H1 (cell line): ENCODE measurements around the gene CYP4V2. TPM values are rescaled to one million over a fixed set of nuclear protein-coding genes. Genes with fewer than 3 reads are reported as not detected.
"Not testable (repeated sequence)": the region's sequence is repeated elsewhere in the genome, so short reads cannot be mapped to it uniquely, and the experiment has no call there.

Source experiments
- CTCF ChIA-PET: fragments of 300-600 bp; sonication (Branson Sonifier 250); formaldehyde crosslinking; loops from one replicate; lab custom pipeline; 2021; ENCODE audit not compliant: partially characterized antibody; lab: Charles Lee
- POLR2A ChIA-PET: fragments of 300-600 bp; sonication (Branson Sonifier 250); formaldehyde crosslinking; loops from one replicate; lab custom pipeline; 2021; ENCODE audit warnings: inconsistent platforms; ENCODE audit not compliant: partially characterized antibody; lab: Charles Lee
- DNase-seq, 2 experiments: peaks; one replicate each; pipeline versions ENCODE4 v3.0.0 to v3.0.0-alpha.2; 2010 to 2022; ENCODE audit warnings: low spot score in 2 of 2, low read depth in 1 of 2, mixed read lengths in 1 of 2
- FAIRE-seq: peaks from 2 replicates; lab custom pipeline; 2011; peaks lifted over from hg19 to GRCh38; lab: Jason Lieb, UNC
- H2AFZ ChIP-seq: 2 replicates; pipeline ENCODE4 v1.8.1; 2012; ENCODE audit warnings: low read length, inconsistent platforms
- H2AK5ac ChIP-seq: 2 replicates; pipeline ENCODE4 v1.6.1; 2013; ENCODE audit warnings: low read depth, low read length
- H2BK120ac ChIP-seq: replicated peaks from 2 replicates; pipeline ENCODE3; 2013; ENCODE audit warnings: low read depth, low read length, inconsistent platforms
- H2BK12ac ChIP-seq: 2 replicates; pipeline ENCODE4 v1.6.1; 2013; ENCODE audit warnings: low read depth, low read length
- H2BK15ac ChIP-seq: 2 replicates; pipeline ENCODE4 v1.6.1; 2013; ENCODE audit warnings: low read length
- H2BK20ac ChIP-seq: 2 replicates; pipeline ENCODE4 v1.6.1; 2013; ENCODE audit warnings: low read length
- H2BK5ac ChIP-seq: 2 replicates; pipeline ENCODE4 v1.6.1; 2013; ENCODE audit warnings: low read depth, low read length
- H3K14ac ChIP-seq: 2 replicates; pipeline ENCODE4 v1.6.1; 2013; ENCODE audit warnings: inconsistent platforms; ENCODE audit not compliant: insufficient read length
- H3K18ac ChIP-seq: 2 replicates; pipeline ENCODE4 v1.6.1; 2013; ENCODE audit warnings: low read length; ENCODE audit errors: extremely low read depth
- H3K23ac ChIP-seq: 2 replicates; pipeline ENCODE4 v1.6.1; 2013; ENCODE audit warnings: inconsistent platforms; ENCODE audit not compliant: insufficient read length
- H3K23me2 ChIP-seq: 2 replicates; pipeline ENCODE4 v1.6.1; 2013; ENCODE audit warnings: low read depth, low read length
- H3K27ac ChIP-seq: 2 replicates; pipeline ENCODE4 v1.6.1; 2011; ENCODE audit warnings: low read depth, low read length, inconsistent platforms
- H3K27me3 ChIP-seq, 4 experiments: replicated peaks in 1 of 4; 1 replicate in 1 of 4; 2 replicates in 3 of 4; pipeline versions ENCODE4 v1.6.1 to v1.8.1; 2011 to 2013; ENCODE audit warnings: low read length in 3 of 4, mild to moderate bottlenecking in 3 of 4, inconsistent platforms in 2 of 4, mixed read lengths in 2 of 4, moderate library complexity in 1 of 4; ENCODE audit not compliant: control insufficient read depth in 3 of 4, insufficient read depth in 3 of 4; ENCODE audit errors: extremely low read depth in 1 of 4
- H3K36me3 ChIP-seq, 4 experiments: 2 replicates each; pipeline versions ENCODE4 v1.6.1 to v1.8.1; 2011 to 2013; ENCODE audit warnings: mild to moderate bottlenecking in 4 of 4, low read length in 3 of 4, moderate library complexity in 2 of 4, control low read depth in 1 of 4, inconsistent platforms in 1 of 4; ENCODE audit not compliant: insufficient read depth in 4 of 4, control insufficient read depth in 2 of 4
- H3K4ac ChIP-seq: replicated peaks from 2 replicates; pipeline ENCODE3; 2013; ENCODE audit warnings: low read length, low read depth, mixed read lengths, inconsistent platforms; ENCODE audit not compliant: insufficient read length
- H3K4me1 ChIP-seq, 4 experiments: replicated peaks in 1 of 4; 1 replicate in 1 of 4; 2 replicates in 3 of 4; pipeline versions ENCODE4 v1.6.1 to v1.8.1; 2011 to 2013; ENCODE audit warnings: low read length in 3 of 4, inconsistent platforms in 2 of 4, mixed read lengths in 1 of 4; ENCODE audit not compliant: insufficient read depth in 4 of 4, control insufficient read depth in 3 of 4
- H3K4me2 ChIP-seq, 2 experiments: 2 replicates each; pipeline versions ENCODE4 v1.6.1 to v1.8.1; 2011 to 2013; ENCODE audit warnings: low read depth in 2 of 2, low read length in 2 of 2, control low read depth in 1 of 2, inconsistent platforms in 1 of 2, mild to moderate bottlenecking in 1 of 2; ENCODE audit not compliant: insufficient read depth in 1 of 2
- H3K4me3 ChIP-seq, 4 experiments: fragments of 200-600, 300-600 bp in 1 of 4; sonication (generic), shearing (Covaris generic), sonication (Bioruptor Twin) in 1 of 4; 2 replicates each; pipeline versions ENCODE4 v1.5.1 to v1.8.1; 2011 to 2016; ENCODE audit warnings: low read length in 4 of 4, low read depth in 3 of 4, control low read depth in 2 of 4, inconsistent platforms in 2 of 4, mild to moderate bottlenecking in 2 of 4, mixed read lengths in 1 of 4, moderate library complexity in 1 of 4; ENCODE audit not compliant: insufficient read depth in 2 of 4; ENCODE audit errors: extremely low read depth in 1 of 4
- H3K56ac ChIP-seq: replicated peaks from 2 replicates; pipeline ENCODE3; 2013; ENCODE audit warnings: low read depth, mild to moderate bottlenecking, mixed read lengths, low read length, inconsistent platforms; ENCODE audit not compliant: insufficient read length
- H3K79me1 ChIP-seq: 2 replicates; pipeline ENCODE4 v1.6.1; 2013; ENCODE audit warnings: low read depth, low read length, control low read depth
- H3K79me2 ChIP-seq, 2 experiments: 2 replicates each; pipeline versions ENCODE4 v1.6.1 to v1.8.1; 2012 to 2013; ENCODE audit warnings: low read length in 2 of 2, mild to moderate bottlenecking in 2 of 2, inconsistent platforms in 1 of 2; ENCODE audit not compliant: insufficient read depth in 2 of 2, control insufficient read depth in 1 of 2
- H3K9ac ChIP-seq, 4 experiments: replicated peaks in 1 of 4; 1 replicate in 1 of 4; 2 replicates in 3 of 4; pipeline versions ENCODE4 v1.6.1 to v1.8.1; 2011 to 2013; ENCODE audit warnings: low read depth in 3 of 4, low read length in 3 of 4, control low read depth in 2 of 4, mild to moderate bottlenecking in 2 of 4, moderate library complexity in 2 of 4, inconsistent platforms in 1 of 4; ENCODE audit errors: extremely low read depth in 1 of 4
- H3K9me3 ChIP-seq, 2 experiments: 2 replicates each; pipeline versions ENCODE4 v1.6.1 to v1.8.1; 2012 to 2013; ENCODE audit warnings: mild to moderate bottlenecking in 2 of 2, moderate library complexity in 2 of 2, control low read depth in 1 of 2, inconsistent platforms in 1 of 2, low read depth in 1 of 2, low read length in 1 of 2, mixed read lengths in 1 of 2; ENCODE audit not compliant: insufficient read depth in 2 of 2
- H4K20me1 ChIP-seq, 2 experiments: replicated peaks in 1 of 2; 2 replicates each; pipeline versions ENCODE3 to v1.8.1; 2011 to 2013; ENCODE audit warnings: inconsistent platforms in 2 of 2, low read length in 2 of 2, mild to moderate bottlenecking in 1 of 2; ENCODE audit not compliant: insufficient read depth in 2 of 2, control insufficient read depth in 1 of 2
- H4K5ac ChIP-seq: 2 replicates; pipeline ENCODE4 v1.6.1; 2013; ENCODE audit warnings: low read length, low read depth, mixed read lengths, inconsistent platforms; ENCODE audit not compliant: insufficient read length
- H4K8ac ChIP-seq: 2 replicates; pipeline ENCODE4 v1.8.0; 2013; ENCODE audit warnings: mild to moderate bottlenecking, moderate library complexity, low read length, inconsistent platforms; ENCODE audit not compliant: insufficient read depth; ENCODE audit errors: extremely low read depth
- H4K91ac ChIP-seq: replicated peaks from 2 replicates; pipeline ENCODE3; 2013; ENCODE audit warnings: low read length, mixed read lengths, inconsistent platforms; ENCODE audit not compliant: insufficient read length
- PHF8 ChIP-seq: fragments of 200-600 bp; sonication (generic); conservative IDR thresholded peaks from 2 replicates; pipeline ENCODE4 v1.7.1; 2012; ENCODE audit warnings: low read depth, mild to moderate bottlenecking, inconsistent platforms, low read length, moderate library complexity
- POLR2A ChIP-seq, 2 experiments: IDR thresholded peaks; 1 replicate in 1 of 2; 2 replicates in 1 of 2; pipeline ENCODE4 v1.6.1; 2011; ENCODE audit warnings: low read depth in 2 of 2, low read length in 2 of 2, mild to moderate bottlenecking in 2 of 2; ENCODE audit errors: control extremely low read depth in 1 of 2
- POLR2AphosphoS5 ChIP-seq: IDR thresholded peaks from 2 replicates; pipeline ENCODE4 v1.6.1; 2011; ENCODE audit warnings: low read depth, low read length
- SP1 ChIP-seq: IDR thresholded peaks from 2 replicates; pipeline ENCODE4 v1.6.1; 2011; ENCODE audit warnings: low read depth, low read length
- SP4 ChIP-seq: IDR thresholded peaks from 2 replicates; pipeline ENCODE4 v1.6.1; 2012; ENCODE audit warnings: low read length, inconsistent platforms
- TAF1 ChIP-seq: IDR thresholded peaks from 2 replicates; pipeline ENCODE4 v1.6.1; 2011; ENCODE audit warnings: mild to moderate bottlenecking, low read depth, low read length
- TAF7 ChIP-seq: optimal IDR thresholded peaks from 2 replicates; pipeline ENCODE3; 2011; ENCODE audit warnings: low read depth, mild to moderate bottlenecking, inconsistent platforms, low read length, moderate library complexity, borderline replicate concordance
- TBP ChIP-seq: IDR thresholded peaks from 2 replicates; pipeline ENCODE4 v1.6.1; 2011; ENCODE audit warnings: low read depth, low read length, improper control_type of control experiment
- WGBS, 2 experiments: shearing (Covaris generic) in 1 of 2; methylation state at CpG; one replicate each; pipeline versions ENCODE4 v1.1.6 to v1.1.7; 2013 to 2015; ENCODE audit warnings: low lambda C conversion rate in 2 of 2, mixed read lengths in 2 of 2, inconsistent platforms in 1 of 2, low coverage in 1 of 2, missing lambda C conversion rate in 1 of 2; ENCODE audit not compliant: insufficient replicate concordance in 2 of 2, insufficient coverage in 1 of 2, insufficient read length in 1 of 2; ENCODE audit errors: extremely low coverage in 1 of 2, missing lambda C conversion rate in 1 of 2; 5-methylcytosine and 5-hydroxymethylcytosine counted together
- polyA plus RNA-seq, 7 experiments: library from polyadenylated mRNA; depleted of rRNA in 3 of 7; stranded (reverse) in 5 of 7; unstranded in 2 of 7; fragments of >200 nt in 5 of 7; fragments of 200-250 nt in 2 of 7; gene quantifications; 1 replicate in 5 of 7; 2 replicates in 1 of 7; 4 replicates in 1 of 7; pipeline versions ENCODE4 v1.2.1 to v1.2.3, GENCODE V29; 2011 to 2013; ENCODE audit warnings: missing spikeins in 2 of 7, mixed read lengths in 2 of 7
- total RNA-seq: library from RNA; stranded (reverse); fragmentation: NEBNext Ultra II Directional; extraction: Animal tissue kit (Norgen Biotek cat#: 25700); gene quantifications from 2 replicates; pipeline ENCODE4 v1.2.1, GENCODE V29; 2021
- TF ChIP-seq, protein P1 (sequence below): IDR thresholded peaks from 2 replicates; pipeline ENCODE4 v1.6.1; 2012; ENCODE audit warnings: low read length, inconsistent platforms

The CYP4V2 gene
- total and polyA plus RNA-seq, 2 of the 8 experiments (the other 6 are each of a cell fraction or from before 2014, with no cell fraction given): 0.65 to 1.0 TPM

- DNase-seq, H3K23ac ChIP-seq, H3K23me2 ChIP-seq, H4K91ac ChIP-seq, H4K8ac ChIP-seq, H2BK15ac ChIP-seq, H3K9me3 ChIP-seq, H3K14ac ChIP-seq, CTCF ChIA-PET, H3K79me1 ChIP-seq, H2AFZ ChIP-seq, H4K20me1 ChIP-seq, H3K27me3 ChIP-seq, H2BK120ac ChIP-seq, H3K56ac ChIP-seq, H3K4ac ChIP-seq: not testable (repeated sequence)
- peak overlapping the region; percentile 97 for H4K5ac ChIP-seq
- peaks cover 2 to 33% (median 18%) of the 10 kb centered on the region in 4 experiments; a peak in 5 of 8 replicates for H3K36me3 ChIP-seq
- H3K18ac ChIP-seq: peak overlapping the region; percentile 83; the same call in 1 of the 2 replicates
- H2BK5ac ChIP-seq: peak overlapping the region; percentile 96
- H3K27ac ChIP-seq: peak overlapping the region; percentile 93
- 19% methylated on average over 7 of the region's 9 CpGs; no CpG with 5 or more reads in 1 of the 2 experiments for WGBS, 2 experiments
- H3K4me3 ChIP-seq: peak overlapping the region; percentile 68 to 95 (median 80)
- peak overlapping the region; percentile 71 to 92 (median 82) for H3K9ac ChIP-seq
- H2BK12ac ChIP-seq: peak overlapping the region; percentile 82
- peak overlapping the region; percentile 65 to 95 for H3K4me2 ChIP-seq
- H2AK5ac ChIP-seq: peak overlapping the region; percentile 90; the same call in 1 of the 2 replicates
- TF ChIP-seq PHF8: peak; percentile 39; the same call in 1 of the 2 replicates
- TF ChIP-seq TBP: peak; percentile 91
- 0 out of 2 replicates have a peak, but pooled peaks have one; percentile 24 for TF ChIP-seq SP4
- TF ChIP-seq TAF7: peak; percentile 41
- 0 out of 2 replicates have a peak, but pooled peaks have one; percentile 76 for TF ChIP-seq SP1
- TF ChIP-seq TAF1: peak; percentile 93
- peak; percentile 81 to 99 for TF ChIP-seq POLR2A (IDR thresholded peaks at IDR 0.05; ENCODE audit: control extremely low read depth in 1 of 2, low read depth in 2 of 2, low read length in 2 of 2)
- TF ChIP-seq, protein P1, sequence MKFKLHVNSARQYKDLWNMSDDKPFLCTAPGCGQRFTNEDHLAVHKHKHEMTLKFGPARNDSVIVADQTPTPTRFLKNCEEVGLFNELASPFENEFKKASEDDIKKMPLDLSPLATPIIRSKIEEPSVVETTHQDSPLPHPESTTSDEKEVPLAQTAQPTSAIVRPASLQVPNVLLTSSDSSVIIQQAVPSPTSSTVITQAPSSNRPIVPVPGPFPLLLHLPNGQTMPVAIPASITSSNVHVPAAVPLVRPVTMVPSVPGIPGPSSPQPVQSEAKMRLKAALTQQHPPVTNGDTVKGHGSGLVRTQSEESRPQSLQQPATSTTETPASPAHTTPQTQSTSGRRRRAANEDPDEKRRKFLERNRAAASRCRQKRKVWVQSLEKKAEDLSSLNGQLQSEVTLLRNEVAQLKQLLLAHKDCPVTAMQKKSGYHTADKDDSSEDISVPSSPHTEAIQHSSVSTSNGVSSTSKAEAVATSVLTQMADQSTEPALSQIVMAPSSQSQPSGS: peak; percentile 91
- TF ChIP-seq POLR2AphosphoS5: peak; percentile 89
- peaks cover 4 to 43% of the 10 kb centered on the region in 2 experiments; a peak in 3 of 4 replicates for H3K79me2 ChIP-seq
- peak; percentile 66 for FAIRE-seq
- peak overlapping the region; percentile 66; the same call in 1 of the 2 replicates for H2BK20ac ChIP-seq
- POLR2A ChIA-PET: interaction anchor here (0.8 to 5.8 kb wide), 13 partner anchors 9 to 658 kb away, joined by 3 to 37 read pairs (median 4); partner anchors contain the start of genes CYP4V2 and F11
- H3K4me1 ChIP-seq: peaks cover 7 to 26% (median 22%) of the 10 kb centered on the region in 4 experiments; a peak in 6 of 7 replicates
Measured at GRCh38 chr4:186247062-186247752, 55.8 kb downstream of the CYP4V2 start.
